Activated T-cell treated with anti-CD3 and anti-CD28 coated beads for 1 hour (primary cell): Measurements from ENCODE around the gene RAMP1.

Experiments
- DNase-seq: peaks from one replicate; pipeline ENCODE4 v3.0.0-alpha.2; 2020; ENCODE audit warnings: low read depth

The RAMP1 gene

GRCh38 chr2:237895544-237896506 is 36.4 kb downstream of the RAMP1 start:
- no peak for DNase-seq

DNA sequence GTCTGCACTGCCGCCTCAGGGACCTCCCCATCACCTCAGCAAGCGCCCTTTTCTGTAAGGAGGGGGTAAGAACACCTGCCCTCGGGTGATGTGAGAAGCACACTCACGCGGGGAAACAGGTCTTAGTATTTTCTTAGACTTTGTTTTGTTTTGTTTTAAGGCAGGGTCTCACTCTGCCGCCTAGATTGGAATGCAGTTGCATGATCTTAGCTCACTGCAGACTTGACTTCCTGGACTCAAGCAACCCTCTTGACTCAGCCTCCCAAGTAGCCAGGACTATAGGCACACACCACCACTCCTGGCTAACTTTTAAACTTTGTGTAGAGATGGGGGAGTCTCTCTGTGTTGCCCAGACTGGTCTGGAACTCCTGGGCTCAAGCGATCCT is 37.1 kb downstream of the RAMP1 start:
- no peak for DNase-seq

GRCh38 chr2:237896956-237897355 is 37.5 kb downstream of the RAMP1 start:
- no peak for DNase-seq

- no peak for DNase-seq
Observed at GRCh38 chr2:237898057-237898414, 38.6 kb downstream of the RAMP1 start.

- no peak for DNase-seq
Observed at GRCh38 chr2:237900891-237901831, 41.7 kb downstream of the RAMP1 start.

DNA sequence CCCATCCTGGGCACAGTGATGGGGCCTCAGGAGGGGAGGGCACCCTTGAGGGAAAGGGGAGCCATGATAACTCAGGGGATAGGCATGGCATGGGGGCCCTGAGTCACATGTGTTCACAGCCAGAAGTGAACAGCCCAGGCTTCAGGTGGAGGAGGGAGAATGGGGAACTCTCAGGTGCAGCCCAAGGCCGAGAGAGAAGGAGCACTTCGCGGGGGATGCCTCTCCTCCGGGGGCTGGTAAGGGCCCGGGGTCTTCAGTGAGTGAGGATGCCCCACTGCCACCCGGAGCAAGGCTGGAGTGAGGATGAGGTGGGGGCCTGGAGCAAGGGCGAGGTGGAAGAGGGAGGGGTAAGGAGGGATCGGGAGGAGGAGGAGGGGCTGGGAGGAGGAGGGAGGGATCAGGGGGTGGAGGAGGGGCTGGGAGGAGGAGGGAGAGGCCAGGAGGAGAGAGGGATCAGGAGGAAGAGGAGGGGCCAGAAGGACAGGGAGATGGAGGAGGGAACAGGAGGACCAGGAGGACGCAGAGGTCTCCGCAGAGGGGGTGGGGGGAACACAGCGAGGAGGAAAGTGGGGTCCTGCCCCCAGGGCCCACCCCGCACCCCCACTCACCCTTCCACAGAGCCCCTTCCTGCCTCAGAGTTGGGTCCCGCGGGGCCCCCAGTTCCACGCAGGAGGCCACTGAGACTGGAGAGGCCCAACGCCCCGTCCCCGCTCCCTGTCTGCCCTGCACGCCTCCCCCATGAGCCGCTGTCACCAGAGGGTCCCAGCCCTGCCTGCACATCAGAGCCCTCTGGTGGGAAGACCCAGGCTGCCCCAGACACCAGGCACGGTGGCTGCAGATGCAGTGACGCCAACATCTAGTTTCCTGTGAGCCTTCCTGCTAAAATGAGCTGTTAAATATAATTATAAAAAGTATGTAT is 42.8 kb downstream of the RAMP1 start:
- no peak for DNase-seq

DNA sequence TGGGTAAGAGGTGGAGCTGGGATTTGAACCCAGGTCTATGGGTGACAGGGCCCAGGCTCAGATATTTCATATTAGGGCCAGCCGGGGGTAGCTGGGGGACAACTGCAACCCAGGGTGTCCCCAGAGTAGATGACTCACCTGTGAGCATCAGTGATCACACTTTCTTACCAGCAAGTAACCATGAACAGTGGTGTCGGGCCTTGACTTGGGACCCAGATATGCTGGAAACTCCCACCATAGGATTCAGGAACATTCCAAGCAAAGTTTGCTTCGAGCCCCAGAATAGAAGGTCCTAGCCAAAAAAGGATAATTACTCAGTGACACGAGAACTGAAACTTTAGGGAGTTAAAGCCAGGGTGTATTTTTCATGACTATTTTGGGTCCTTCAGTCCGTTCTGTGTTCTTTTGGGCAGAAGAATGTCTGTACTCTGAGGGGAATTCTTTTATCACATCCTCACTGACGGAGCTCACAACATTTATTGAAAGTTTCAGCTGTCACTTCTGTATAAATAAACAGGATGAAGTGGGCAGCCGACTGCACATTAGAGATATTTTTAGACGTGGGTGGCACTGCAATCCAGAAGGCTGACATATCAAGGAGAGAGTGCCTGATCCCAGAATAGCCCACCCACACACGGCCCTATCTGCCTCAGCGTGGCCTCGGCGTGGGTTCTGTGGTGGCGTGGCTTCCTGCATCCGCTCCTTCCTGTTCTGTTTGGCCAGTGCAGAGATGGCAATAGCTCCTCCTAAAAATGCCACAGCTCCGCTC is 45.6 kb downstream of the RAMP1 start:
- no peak for DNase-seq

GRCh38 chr2:237907144-237907543 is 47.7 kb downstream of the RAMP1 start:
- no peak for DNase-seq

- no peak for DNase-seq
Observed at GRCh38 chr2:237909075-237909695, 49.8 kb downstream of the RAMP1 start.

DNA sequence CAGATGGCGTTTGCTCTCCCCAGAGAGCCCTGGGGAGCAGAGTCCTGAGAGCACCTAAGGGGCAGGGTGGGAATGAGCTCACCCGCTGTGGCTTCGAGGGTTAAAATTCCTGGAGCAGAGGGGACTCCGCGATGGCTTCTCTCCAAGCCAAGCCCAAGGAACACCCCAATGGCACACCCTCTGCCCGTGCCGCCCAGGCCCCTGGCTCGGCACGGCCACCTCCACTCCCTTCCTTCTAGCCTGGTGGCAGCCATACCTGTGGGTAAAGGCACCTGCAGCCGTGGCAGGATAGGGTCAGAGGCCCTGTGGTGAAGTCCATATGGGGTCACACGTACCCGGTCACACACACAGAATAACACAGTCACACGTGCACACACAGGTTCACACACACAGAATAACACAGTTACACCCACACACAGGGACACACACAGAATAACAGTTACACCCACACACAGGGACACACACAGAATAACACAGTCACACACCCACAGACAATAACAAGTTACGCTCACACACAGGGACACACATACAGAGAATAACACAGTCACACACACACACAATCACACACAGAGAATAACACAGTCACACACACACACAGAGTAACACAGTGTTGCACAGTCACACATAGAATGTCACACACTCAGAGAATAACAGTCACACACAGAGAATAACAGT is 50.5 kb downstream of the RAMP1 start:
- no peak for DNase-seq

GRCh38 chr2:237910576-237911362 is 51.3 kb downstream of the RAMP1 start:
- no peak for DNase-seq

- DNase-seq = no peak
Observed at GRCh38 chr2:237911363-237912017, 52.1 kb downstream of the RAMP1 start.

DNA sequence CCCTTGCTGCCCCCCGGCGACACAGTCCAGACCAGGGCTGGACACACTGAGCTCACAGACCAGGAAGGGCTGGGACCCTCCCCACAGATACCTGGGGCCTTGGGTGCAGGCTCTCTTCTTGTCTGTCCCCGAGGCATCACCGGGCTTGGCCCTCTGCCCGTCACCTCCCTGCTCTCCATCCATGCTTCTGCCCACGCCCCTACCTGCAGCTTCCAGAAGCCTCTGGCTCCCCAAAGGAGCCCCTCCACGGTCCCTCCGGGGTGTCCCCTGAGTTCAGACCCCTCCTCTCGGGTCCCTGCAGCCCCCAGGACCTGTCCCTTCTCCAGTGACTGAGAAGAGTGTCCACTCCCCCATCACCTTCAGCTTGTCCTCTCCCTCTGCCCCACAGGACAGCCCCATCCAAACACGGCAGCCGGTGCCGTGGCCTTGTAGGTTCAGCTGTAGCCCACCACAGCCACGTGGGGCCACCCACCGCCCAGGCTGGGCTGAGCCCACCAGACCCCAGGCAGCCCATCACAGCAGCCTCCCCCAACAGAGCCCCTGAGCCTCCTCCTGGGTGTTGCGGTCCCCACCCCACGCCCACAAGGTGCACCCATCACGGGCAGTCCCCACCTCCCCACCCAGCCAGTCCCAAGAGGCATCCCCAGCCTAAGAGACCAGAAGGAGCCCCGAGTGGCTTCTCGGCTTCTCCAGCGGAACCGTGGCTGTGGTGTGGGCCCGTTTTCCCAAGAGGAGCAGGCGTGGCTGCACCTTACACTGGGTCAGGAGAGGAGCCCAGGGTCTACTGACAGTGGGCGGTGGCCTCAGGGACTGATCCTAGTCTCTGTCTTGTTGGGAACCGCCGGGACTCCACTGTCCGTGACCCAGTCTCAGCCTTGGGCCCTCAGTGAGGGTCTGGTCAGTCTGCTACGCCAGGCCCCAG is 53.1 kb downstream of the RAMP1 start:
- DNase-seq = no peak

- no peak for DNase-seq
Observed at GRCh38 chr2:237913193-237913917, 53.9 kb downstream of the RAMP1 start.

- DNase-seq = no peak
Observed at GRCh38 chr2:237915576-237915975, 56.2 kb downstream of the RAMP1 start.

DNA sequence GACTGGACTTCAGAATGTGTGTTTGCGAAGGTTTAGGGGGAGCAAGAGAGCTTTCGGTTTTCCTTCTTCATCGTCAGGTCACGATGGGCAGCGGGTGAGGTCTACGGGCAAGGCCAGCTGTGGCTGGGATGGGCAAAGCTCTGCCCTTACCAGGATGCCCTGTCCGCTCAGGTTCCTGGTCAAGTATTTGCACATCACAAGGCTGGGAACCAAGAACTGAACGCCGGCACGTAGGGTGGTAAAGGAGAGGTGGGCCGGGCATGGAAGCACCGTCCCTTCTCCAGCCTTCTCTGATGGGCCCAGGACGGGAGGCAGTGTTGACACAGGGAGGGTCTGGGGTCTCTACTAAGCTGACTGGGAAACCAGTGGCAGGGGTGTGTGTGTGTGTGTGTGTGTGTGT is 56.9 kb downstream of the RAMP1 start:
- DNase-seq = no peak
